PC-9 (cell line): ENCODE measurements around the gene PCDHGA3. TPM values are rescaled to one million over a fixed set of nuclear protein-coding genes. Genes with fewer than 3 reads are reported as not detected.
A peak's percentile ranks its signal among the peaks of the same experiment; 100 is the strongest.
"Not testable (repeated sequence)": the region's sequence is repeated elsewhere in the genome, so short reads cannot be mapped to it uniquely, and the experiment has no call there.

ENCODE experiments used
- BruUV-seq: library from RNA; stranded (reverse); fragments of 400-500 nt; replicated peaks from 2 replicates; lab custom pipeline; 2021; lab: Mats Ljungman, UMichigan
- CTCF ChIA-PET: fragments of 300-600 bp; sonication (Branson Sonifier 250); formaldehyde crosslinking; loops from one replicate; lab custom pipeline; 2022; ENCODE audit warnings: antibody characterized with exemption; lab: Charles Lee
- POLR2A ChIA-PET: fragments of 300-600 bp; sonication (Branson Sonifier 250); formaldehyde crosslinking; loops from one replicate; lab custom pipeline; 2022; ENCODE audit warnings: antibody characterized with exemption; ENCODE audit not compliant: unreplicated experiment; lab: Charles Lee
- DNase-seq, 2 experiments: peaks; one replicate each; pipeline versions ENCODE4 v3.0.0 to v3.0.0-alpha.2; 2015 to 2022; ENCODE audit warnings: mixed read lengths in 1 of 2
- H2AFZ ChIP-seq: fragments of 200-600 bp; sonication (generic); 2 replicates; pipeline ENCODE4 v1.8.1; 2017; ENCODE audit warnings: antibody characterized with exemption
- H3F3A ChIP-seq: fragments of 200-600 bp; sonication (generic); 2 replicates; pipeline ENCODE4 v1.8.1; 2017; ENCODE audit warnings: antibody characterized with exemption, mild to moderate bottlenecking, low read depth; ENCODE audit not compliant: insufficient read depth
- H3K27ac ChIP-seq: fragments of 200-600 bp; sonication (generic); 2 replicates; pipeline ENCODE4 v1.6.1; 2016; ENCODE audit warnings: mixed run types
- H3K27me3 ChIP-seq: fragments of 200-600 bp; sonication (generic); 2 replicates; pipeline ENCODE4 v1.6.1; 2016; ENCODE audit warnings: low read depth, mixed run types; ENCODE audit not compliant: insufficient read depth
- H3K36me3 ChIP-seq: fragments of 200-600 bp; sonication (generic); 2 replicates; pipeline ENCODE4 v1.6.1; 2016; ENCODE audit warnings: low read depth, mixed run types
- H3K4me1 ChIP-seq: fragments of 200-600 bp; sonication (generic); replicated peaks from 2 replicates; pipeline ENCODE4 v1.6.1; 2016; ENCODE audit warnings: mixed run types; ENCODE audit not compliant: insufficient read depth
- H3K4me2 ChIP-seq: fragments of 200-600 bp; sonication (generic); 2 replicates; pipeline ENCODE4 v1.6.1; 2017; ENCODE audit warnings: mixed run types
- H3K4me3 ChIP-seq: fragments of 200-600 bp; sonication (generic); 2 replicates; pipeline ENCODE4 v1.6.1; 2016; ENCODE audit warnings: mixed run types
- H3K79me2 ChIP-seq: fragments of 200-600 bp; sonication (generic); 2 replicates; pipeline ENCODE4 v1.6.1; 2017; ENCODE audit warnings: low read depth, mixed run types
- H3K9me2 ChIP-seq: fragments of 200-600 bp; sonication (generic); 2 replicates; pipeline ENCODE4 v1.8.1; 2017; ENCODE audit warnings: mild to moderate bottlenecking; ENCODE audit not compliant: insufficient read depth
- H3K9me3 ChIP-seq: fragments of 200-600 bp; sonication (generic); 2 replicates; pipeline ENCODE4 v1.8.1; 2016; ENCODE audit warnings: low read depth; ENCODE audit not compliant: insufficient read depth
- H4K20me1 ChIP-seq: fragments of 200-600 bp; sonication (generic); 2 replicates; pipeline ENCODE4 v1.8.1; 2017; ENCODE audit not compliant: insufficient read depth
- EZH2 ChIP-seq: fragments of 200-600 bp; sonication (generic); IDR thresholded peaks from 2 replicates; pipeline ENCODE4 v1.8.0; 2017; ENCODE audit warnings: antibody characterized with exemption, low read depth
- intact Hi-C: fragments of 100-400 bp; cut with micrococcal nuclease; formaldehyde crosslinking; loops from one replicate; pipeline ENCODE4 v1.10.0; 2022; ENCODE audit not compliant: unreplicated experiment
- total RNA-seq: library from RNA; stranded (reverse); gene quantifications from 2 replicates; pipeline ENCODE4 v1.2.3, GENCODE V29; 2021
- TF ChIP-seq, protein P1 (sequence below): fragments of 200-600 bp; sonication (generic); conservative IDR thresholded peaks from 2 replicates; pipeline ENCODE4 v1.6.1; 2017; ENCODE audit warnings: mixed run types, antibody characterized with exemption, mild to moderate bottlenecking, moderate library complexity

Gene PCDHGA3
- total RNA-seq, 1 experiment from 2014 or later, result not detected

GRCh38 chr5:141326088-141326854 is 17.4 kb upstream of the PCDHGA3 start:
- Histone ChIP-seq H3K4me2 (peak overlapping the region; percentile 60), H2AFZ (peak overlapping the region; percentile 77)

DNA sequence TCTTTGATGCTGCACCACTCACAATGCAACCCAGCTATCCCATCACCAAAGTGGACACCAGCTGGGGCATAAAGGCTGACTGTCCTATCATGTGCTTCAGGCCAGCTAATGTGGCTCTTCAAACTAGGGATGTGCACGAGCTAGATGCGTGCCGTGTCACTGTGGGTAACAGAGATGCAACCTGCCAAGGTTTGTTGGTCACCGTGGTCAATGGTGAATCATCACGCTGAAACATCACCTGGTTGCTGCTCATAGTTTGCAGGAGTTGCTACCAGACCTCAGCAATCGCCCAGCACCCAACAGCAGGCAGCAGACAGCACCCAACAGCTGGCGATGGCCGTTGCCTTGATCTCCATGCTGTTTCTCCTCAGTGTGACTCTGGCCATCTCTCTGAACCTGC is 15.4 kb upstream of the PCDHGA3 start:
- Histone ChIP-seq H2AFZ (no peak overlapping the region), H3K4me2 (no peak overlapping the region), H3K4me1 (no peaks in the 10 kb centered on the region), H3K79me2 (no peaks in the 10 kb centered on the region), H3K36me3 (no peaks in the 10 kb centered on the region), H3K9me2 (no peaks in the 10 kb centered on the region), H3K4me3 (no peak overlapping the region), H3F3A (no peaks in the 10 kb centered on the region), H3K27me3 (no peaks in the 10 kb centered on the region; the same call in 1 of the 2 replicates), H4K20me1 (no peaks in the 10 kb centered on the region), H3K27ac (no peak overlapping the region), H3K9me3 (no peaks in the 10 kb centered on the region)
- ChIA-PET POLR2A (no interaction called here), CTCF (no interaction called here)
- intact Hi-C loops, result loop anchor here (5.0 to 10.0 kb wide), 3 partner anchors 87 to 234 kb away; partner anchors contain the start of genes PCDHGA10 and PCDHGB7
- BruUV-seq, result no TSS peak
- no peak for TF ChIP-seq EZH2
- DNase-seq, result no peak

More at GRCh38 chr5:141326088-141326854, 17.4 kb upstream of the PCDHGA3 start:
- no peaks in the 10 kb centered on the region for H3K9me2 ChIP-seq
- H3K36me3 ChIP-seq, result 0 out of 2 replicates have a peak, but pooled peaks cover 4% of the 10 kb centered on the region
- H3F3A ChIP-seq, result peaks cover 7% of the 10 kb centered on the region; the same call in 1 of the 2 replicates
- POLR2A ChIA-PET, result no interaction called here
- H3K27me3 ChIP-seq, result no peaks in the 10 kb centered on the region; the same call in 1 of the 2 replicates
- CTCF ChIA-PET, result no interaction called here
- peak overlapping the region; percentile 23; the same call in 1 of the 2 replicates for H3K4me3 ChIP-seq
- intact Hi-C loops, result loop anchor here (5.0 to 10.0 kb wide), 3 partner anchors 89 to 236 kb away; partner anchors contain the start of genes PCDHGA10 and PCDHGB7
- DNase-seq, result peak; percentile 45 to 56
- H4K20me1 ChIP-seq, result no peaks in the 10 kb centered on the region
- 0 out of 2 replicates have a peak, but pooled peaks cover 2% of the 10 kb centered on the region for H3K4me1 ChIP-seq
- BruUV-seq, result no TSS peak
- H3K9me3 ChIP-seq, result peaks cover 19% of the 10 kb centered on the region
- H3K79me2 ChIP-seq, result no peaks in the 10 kb centered on the region
- TF ChIP-seq, protein P1, sequence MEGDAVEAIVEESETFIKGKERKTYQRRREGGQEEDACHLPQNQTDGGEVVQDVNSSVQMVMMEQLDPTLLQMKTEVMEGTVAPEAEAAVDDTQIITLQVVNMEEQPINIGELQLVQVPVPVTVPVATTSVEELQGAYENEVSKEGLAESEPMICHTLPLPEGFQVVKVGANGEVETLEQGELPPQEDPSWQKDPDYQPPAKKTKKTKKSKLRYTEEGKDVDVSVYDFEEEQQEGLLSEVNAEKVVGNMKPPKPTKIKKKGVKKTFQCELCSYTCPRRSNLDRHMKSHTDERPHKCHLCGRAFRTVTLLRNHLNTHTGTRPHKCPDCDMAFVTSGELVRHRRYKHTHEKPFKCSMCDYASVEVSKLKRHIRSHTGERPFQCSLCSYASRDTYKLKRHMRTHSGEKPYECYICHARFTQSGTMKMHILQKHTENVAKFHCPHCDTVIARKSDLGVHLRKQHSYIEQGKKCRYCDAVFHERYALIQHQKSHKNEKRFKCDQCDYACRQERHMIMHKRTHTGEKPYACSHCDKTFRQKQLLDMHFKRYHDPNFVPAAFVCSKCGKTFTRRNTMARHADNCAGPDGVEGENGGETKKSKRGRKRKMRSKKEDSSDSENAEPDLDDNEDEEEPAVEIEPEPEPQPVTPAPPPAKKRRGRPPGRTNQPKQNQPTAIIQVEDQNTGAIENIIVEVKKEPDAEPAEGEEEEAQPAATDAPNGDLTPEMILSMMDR, result peak; percentile 55; the same call in 1 of the 2 replicates
- TF ChIP-seq EZH2, result no peak
- H3K27ac ChIP-seq, result no peak overlapping the region

GRCh38 chr5:141330299-141331080 is 13.1 kb upstream of the PCDHGA3 start, which contains the start of gene PCDHGA1:
PCDHGA1 (plus strand) TSS chr5:141330514.
- TF ChIP-seq EZH2, result no peak
- TF ChIP-seq, protein P1, result peak; percentile 66; the same call in 1 of the 2 replicates
- no peaks in the 10 kb centered on the region; the same call in 1 of the 2 replicates for H3K27me3 ChIP-seq
- H3K9me2 ChIP-seq, result no peaks in the 10 kb centered on the region
- DNase-seq, result peak in 1 of 2 experiments; percentile 35
- no peak within 1 kb of the TSS; the same call in 1 of the 2 replicates for H3K4me3 ChIP-seq
- H3K9me3 ChIP-seq, result no peaks in the 10 kb centered on the region
- POLR2A ChIA-PET, result interaction anchor here (0.7 kb wide), 1 partner anchor 9 kb away, joined by 3 read pairs; no protein-coding TSS in a partner anchor
- no TSS peak for BruUV-seq
- no peaks in the 10 kb centered on the region for H3F3A ChIP-seq
- 0 out of 2 replicates have a peak within 1 kb of the TSS, but pooled peaks have one; percentile 15 for H2AFZ ChIP-seq
- H3K27ac ChIP-seq, result no peak within 1 kb of the TSS
- intact Hi-C loops, result no loop called here
- H3K4me1 ChIP-seq, result 0 out of 2 replicates have a peak, but pooled peaks cover 5% of the 10 kb centered on the region
- H3K79me2 ChIP-seq, result no peaks in the 10 kb centered on the region
- peak within 1 kb of the TSS; percentile 51 for H3K4me2 ChIP-seq
- no peaks in the 10 kb centered on the region for H4K20me1 ChIP-seq
- CTCF ChIA-PET, result interaction anchor here (0.6 to 1.2 kb wide), 7 partner anchors 10 to 245 kb away, joined by 3 to 6 read pairs (median 3); partner anchors contain the start of genes PCDHGB3 and TAF7
- H3K36me3 ChIP-seq, result no peaks in the 10 kb centered on the region

DNA sequence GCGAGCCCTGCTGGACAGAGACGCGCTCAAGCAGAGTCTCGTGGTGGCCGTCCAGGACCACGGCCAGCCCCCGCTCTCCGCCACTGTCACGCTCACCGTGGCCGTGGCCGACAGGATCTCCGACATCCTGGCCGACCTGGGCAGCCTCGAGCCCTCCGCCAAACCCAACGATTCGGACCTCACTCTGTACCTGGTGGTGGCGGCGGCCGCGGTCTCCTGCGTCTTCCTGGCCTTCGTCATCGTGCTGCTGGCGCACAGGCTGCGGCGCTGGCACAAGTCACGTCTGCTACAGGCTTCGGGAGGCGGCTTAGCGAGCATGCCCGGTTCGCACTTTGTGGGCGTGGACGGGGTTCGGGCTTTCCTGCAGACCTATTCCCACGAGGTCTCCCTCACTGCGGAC is 11.1 kb upstream of the PCDHGA3 start:
- DNase-seq, H2AFZ ChIP-seq, BruUV-seq, H3K27me3 ChIP-seq, H3K79me2 ChIP-seq, H3K9me3 ChIP-seq, H3K27ac ChIP-seq, H3K4me1 ChIP-seq, POLR2A ChIA-PET, H3K9me2 ChIP-seq, CTCF ChIA-PET, H3F3A ChIP-seq, H3K4me2 ChIP-seq, H4K20me1 ChIP-seq, intact Hi-C loops, H3K4me3 ChIP-seq, H3K36me3 ChIP-seq: not testable (repeated sequence)
